Neural progenitor cell (in vitro differentiated cells): ENCODE results near the gene SRBD1.

Experiments used
- EZH2 ChIP-seq: fragments of 200-600 bp; sonication (generic); IDR thresholded peaks from 2 replicates; pipeline ENCODE4 v1.6.1; 2017; ENCODE audit warnings: antibody characterized with exemption, mild to moderate bottlenecking, moderate library complexity
- EZH2phosphoT487 ChIP-seq: fragments of 200-600 bp; sonication (generic); IDR thresholded peaks from 2 replicates; pipeline ENCODE4 v1.6.1; 2017; ENCODE audit warnings: antibody characterized with exemption
- TF ChIP-seq, protein P1 (sequence below): fragments of 200-600 bp; sonication (generic); IDR thresholded peaks from 2 replicates; pipeline ENCODE4 v1.5.1; 2017; ENCODE audit warnings: antibody characterized with exemption, mild to moderate bottlenecking

DNA sequence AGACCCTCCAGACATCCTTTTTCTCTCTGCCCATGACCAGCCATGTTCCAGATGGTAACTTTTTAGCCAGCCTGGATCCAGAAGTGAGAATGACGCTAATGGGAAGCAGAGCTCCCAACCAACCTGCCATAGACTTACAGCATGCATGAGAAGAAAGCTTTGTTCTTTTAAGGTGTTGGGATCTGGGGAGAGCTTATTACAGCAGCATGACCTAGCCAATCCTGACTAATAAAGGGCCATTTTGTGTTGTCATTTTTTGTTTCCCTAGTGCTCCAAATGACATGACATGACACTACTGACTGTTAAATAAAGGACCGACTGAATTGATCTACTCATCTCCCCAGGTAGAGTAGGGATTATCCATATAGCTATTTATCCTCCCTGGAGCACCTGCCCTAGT is 35.2 kb upstream of the SRBD1 start:
- TF ChIP-seq EZH2 (no peak), EZH2phosphoT487 (no peak)
- TF ChIP-seq, protein P1, sequence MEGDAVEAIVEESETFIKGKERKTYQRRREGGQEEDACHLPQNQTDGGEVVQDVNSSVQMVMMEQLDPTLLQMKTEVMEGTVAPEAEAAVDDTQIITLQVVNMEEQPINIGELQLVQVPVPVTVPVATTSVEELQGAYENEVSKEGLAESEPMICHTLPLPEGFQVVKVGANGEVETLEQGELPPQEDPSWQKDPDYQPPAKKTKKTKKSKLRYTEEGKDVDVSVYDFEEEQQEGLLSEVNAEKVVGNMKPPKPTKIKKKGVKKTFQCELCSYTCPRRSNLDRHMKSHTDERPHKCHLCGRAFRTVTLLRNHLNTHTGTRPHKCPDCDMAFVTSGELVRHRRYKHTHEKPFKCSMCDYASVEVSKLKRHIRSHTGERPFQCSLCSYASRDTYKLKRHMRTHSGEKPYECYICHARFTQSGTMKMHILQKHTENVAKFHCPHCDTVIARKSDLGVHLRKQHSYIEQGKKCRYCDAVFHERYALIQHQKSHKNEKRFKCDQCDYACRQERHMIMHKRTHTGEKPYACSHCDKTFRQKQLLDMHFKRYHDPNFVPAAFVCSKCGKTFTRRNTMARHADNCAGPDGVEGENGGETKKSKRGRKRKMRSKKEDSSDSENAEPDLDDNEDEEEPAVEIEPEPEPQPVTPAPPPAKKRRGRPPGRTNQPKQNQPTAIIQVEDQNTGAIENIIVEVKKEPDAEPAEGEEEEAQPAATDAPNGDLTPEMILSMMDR = no peak
